OCI-M2 (cell line): Measurements from ENCODE around the gene ANKRD55.
"Not testable (repeated sequence)": the region's sequence is repeated elsewhere in the genome, so short reads cannot be mapped to it uniquely, and the experiment has no call there.

Source experiments
- DNase-seq: peaks from one replicate; lab custom pipeline; 2025; ENCODE audit not compliant: unreplicated experiment; lab: John Stamatoyannopoulos, UW

The ANKRD55 gene

GRCh38 chr5:56083286-56083854, 149.8 kb downstream of the ANKRD55 start:
- DNase-seq, result no peak

- DNase-seq, result not testable (repeated sequence)
Observed at GRCh38 chr5:56081053-56081642, 152.0 kb downstream of the ANKRD55 start.

GRCh38 chr5:56080375-56081052, 152.6 kb downstream of the ANKRD55 start:
- DNase-seq, result no peak

GRCh38 chr5:56079157-56079500, 154.0 kb downstream of the ANKRD55 start:
- DNase-seq, result not testable (repeated sequence)

- DNase-seq, result no peak
Observed at GRCh38 chr5:56078278-56079156, 154.6 kb downstream of the ANKRD55 start.

- DNase-seq, result no peak
Observed at GRCh38 chr5:56077796-56078233, 155.3 kb downstream of the ANKRD55 start.

GRCh38 chr5:56076486-56076885, 156.6 kb downstream of the ANKRD55 start:
- no peak for DNase-seq

- DNase-seq, result no peak
Observed at GRCh38 chr5:56075361-56075760, 157.8 kb downstream of the ANKRD55 start.

GRCh38 chr5:56072863-56073766, 160.0 kb downstream of the ANKRD55 start:
- DNase-seq, result no peak

GRCh38 chr5:56071470-56071869, 161.7 kb downstream of the ANKRD55 start:
- DNase-seq, result no peak

- DNase-seq, result no peak
Observed at GRCh38 chr5:56070851-56071465, 162.2 kb downstream of the ANKRD55 start.

GRCh38 chr5:56069652-56070226, 163.4 kb downstream of the ANKRD55 start:
- DNase-seq, result no peak

DNA sequence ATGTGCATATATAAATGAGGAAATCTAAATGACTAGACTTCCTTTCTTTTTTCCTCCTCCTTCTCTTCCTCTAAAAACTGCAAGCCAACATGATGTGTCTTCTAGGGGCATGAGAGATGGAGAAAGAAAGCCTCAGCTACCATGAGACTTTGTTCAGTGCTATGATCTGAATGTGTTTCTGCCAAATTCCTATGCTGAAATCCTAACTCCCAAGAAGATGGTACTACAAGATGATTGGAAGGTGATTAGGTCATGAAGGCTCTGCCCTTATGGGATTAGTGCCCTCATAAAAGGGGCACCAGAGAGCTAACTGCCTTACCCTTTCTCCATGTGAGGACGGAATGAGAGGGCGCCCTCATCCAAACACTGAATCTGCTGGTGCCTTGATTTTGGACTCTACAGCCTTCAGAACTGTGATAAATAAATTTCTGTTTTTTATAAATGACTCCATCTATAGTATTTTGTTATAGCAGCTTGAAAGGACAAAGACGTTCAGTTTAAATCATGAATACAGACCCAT, 166.1 kb downstream of the ANKRD55 start:
- no peak for DNase-seq

DNA sequence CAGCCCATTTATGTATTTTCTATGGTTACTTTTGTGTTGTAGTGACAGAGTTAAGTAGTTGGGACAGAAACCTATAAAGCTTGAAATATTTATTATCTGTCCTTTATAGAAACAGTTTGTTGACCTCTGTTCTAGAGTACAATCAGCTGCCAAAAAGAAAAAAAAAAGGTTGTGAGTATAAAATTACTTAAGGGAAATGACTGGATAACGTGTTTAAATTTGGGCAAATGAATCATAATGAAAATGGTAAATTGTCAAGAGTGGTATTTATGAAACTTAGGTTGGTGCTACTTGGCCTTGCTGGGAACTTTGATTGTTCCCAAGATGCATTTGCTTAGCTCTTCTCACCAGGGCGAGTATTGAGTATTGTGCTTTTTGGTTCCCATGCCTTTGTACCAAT, 168.1 kb downstream of the ANKRD55 start:
- DNase-seq, result no peak

DNA sequence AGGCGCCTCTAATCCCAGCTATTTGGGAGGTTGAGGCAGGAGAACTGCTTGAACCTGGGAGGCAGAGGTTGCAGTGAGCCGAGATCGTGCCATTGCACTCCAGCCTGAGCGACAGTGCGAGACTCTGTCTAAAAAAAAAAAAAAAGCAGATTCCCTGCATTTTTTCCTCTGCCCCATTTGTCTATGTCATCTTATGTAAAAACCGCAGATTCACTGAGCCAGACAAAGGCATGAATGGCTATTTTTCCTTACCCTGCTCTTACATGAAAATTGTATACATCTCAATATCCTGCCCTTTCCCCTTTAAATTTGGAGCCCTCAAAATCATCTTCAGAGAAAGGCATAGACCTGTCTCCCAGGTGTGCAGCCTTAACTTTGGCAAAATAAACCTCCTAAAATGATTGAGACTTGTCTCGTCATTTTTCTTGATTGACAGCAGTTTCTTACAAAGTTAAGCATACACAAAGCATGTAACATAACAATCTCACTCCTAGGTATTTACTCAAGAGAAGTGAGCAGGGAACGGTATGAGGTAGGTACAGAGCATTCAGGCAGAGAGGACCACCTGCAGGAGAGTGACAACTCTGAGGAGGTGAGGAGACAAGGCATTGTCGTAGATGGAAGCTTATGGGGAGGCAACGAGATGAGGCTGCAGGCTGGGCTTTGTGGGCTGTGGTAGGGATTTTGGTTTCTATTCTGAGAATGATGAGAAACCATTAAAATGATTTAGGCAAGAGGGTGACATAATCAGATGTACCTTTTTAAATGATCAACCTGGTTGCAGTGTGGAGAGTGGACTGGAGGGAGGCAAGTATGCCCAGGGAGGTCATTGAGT, 172.6 kb downstream of the ANKRD55 start:
- DNase-seq, result no peak

- DNase-seq, result no peak
Observed at GRCh38 chr5:56059854-56060253, 173.3 kb downstream of the ANKRD55 start.

DNA sequence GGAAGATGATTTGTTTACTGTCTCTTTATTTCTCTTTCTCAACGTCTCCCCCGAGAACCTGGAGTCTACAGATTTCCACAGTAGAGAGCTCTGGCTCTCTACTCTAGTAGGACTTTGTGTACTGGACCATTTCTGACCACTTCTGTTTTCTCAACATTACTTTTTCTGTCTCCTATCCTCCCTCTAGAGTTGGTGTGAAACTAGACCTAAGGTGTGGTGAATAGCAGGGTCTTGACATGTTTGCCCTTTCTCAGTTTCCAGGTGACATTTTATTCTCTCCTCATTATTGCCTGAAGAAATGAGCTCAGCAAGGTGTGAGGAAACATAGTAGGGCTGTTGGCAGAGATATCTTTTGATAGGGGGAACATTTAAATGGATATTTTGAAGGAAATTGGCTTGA, 176.3 kb downstream of the ANKRD55 start:
- no peak for DNase-seq

DNA sequence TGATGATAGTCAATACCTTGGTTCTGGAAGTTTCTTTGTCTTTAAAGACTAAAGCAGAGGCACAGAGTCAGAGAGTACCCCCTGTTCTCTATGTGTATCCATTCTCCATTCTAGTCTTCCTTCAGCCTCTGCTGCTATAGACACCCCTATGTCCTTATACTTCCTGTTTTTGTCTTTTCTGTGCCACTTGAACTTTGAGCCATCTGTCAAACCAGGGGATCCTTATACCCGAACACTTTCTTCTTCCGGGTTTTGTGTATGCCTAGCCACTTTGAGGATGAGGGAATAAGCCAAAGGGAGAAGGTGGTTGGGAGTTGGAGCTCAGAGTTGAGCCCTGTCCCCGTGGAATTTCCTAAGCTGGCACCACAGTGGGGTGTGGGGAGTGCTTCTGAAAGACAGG, 177.3 kb downstream of the ANKRD55 start:
- no peak for DNase-seq

DNA sequence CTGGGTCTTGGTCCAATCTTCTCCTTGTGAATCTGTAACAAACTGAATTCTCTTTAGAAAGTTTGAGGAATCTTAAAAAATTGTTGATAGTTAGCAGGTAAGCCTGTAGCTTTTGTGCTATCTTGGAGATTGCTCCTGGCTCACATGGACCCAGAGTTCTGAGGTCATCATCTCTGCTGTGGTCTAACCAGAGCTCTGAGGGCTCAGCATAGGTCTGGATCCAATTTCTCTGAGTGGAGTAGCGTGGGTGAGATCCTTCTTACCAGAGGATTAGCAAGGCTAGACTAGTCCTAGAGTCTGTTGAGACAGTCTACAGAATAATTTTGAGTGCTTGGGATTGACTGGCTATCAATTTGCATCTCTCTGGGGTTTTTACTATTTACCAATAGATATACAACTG, 177.8 kb downstream of the ANKRD55 start:
- DNase-seq, result no peak
